ENCODE measurements around the gene CYP2W1. TPM values are rescaled to one million over a fixed set of nuclear protein-coding genes. Genes with fewer than 3 reads are reported as not detected.

Gene CYP2W1
- total RNA-seq, 2 experiments from 2014 or later, result not detected

DNA sequence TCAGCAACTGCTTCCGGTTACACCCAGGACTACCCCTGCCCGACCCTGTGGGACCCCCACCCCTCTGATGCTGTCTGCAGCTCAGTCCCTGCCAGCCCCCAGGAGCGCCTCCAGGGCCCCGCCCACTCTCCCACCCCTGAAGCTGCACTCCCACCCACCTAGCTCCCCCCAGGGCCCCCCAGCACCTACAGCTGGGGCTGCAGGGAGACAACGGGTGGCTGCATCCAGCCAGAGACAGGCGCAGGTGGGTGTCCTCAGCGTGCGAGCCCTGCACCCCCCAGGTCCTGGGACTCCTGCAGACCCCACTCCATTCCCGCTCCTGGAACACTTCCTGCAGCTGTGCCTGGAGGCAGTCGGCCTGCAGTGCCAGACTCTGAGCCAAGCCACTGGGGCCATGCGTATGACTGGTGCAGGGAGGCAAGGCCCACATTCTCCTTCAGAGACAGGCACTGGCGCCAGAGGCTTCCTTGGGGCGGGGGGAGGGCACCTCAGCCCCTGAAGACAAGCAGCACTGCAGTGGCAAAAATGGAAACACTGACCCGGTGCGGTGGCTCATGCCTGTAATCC is 6.1 kb downstream of the CYP2W1 start:
- intact Hi-C loops (cut with micrococcal nuclease), result no loop called here
- no peaks in the 10 kb centered on the region for H3K27me3 Mint-ChIP-seq
- no peaks in the 10 kb centered on the region for H3K9me3 Mint-ChIP-seq
- H3K4me1 Mint-ChIP-seq (ENCODE audit: low read depth), result no peaks in the 10 kb centered on the region
- H3K36me3 Mint-ChIP-seq, result no peaks in the 10 kb centered on the region
- no peak overlapping the region for H3K27ac Mint-ChIP-seq
- CTCF ChIA-PET, result interaction anchor here (2.2 kb wide), 1 partner anchor 77 kb away, joined by 11 read pairs; no protein-coding TSS in a partner anchor
- DNase-seq, result no peak
- no peak overlapping the region for H3K4me3 Mint-ChIP-seq
- POLR2A ChIA-PET, result no interaction called here

DNA sequence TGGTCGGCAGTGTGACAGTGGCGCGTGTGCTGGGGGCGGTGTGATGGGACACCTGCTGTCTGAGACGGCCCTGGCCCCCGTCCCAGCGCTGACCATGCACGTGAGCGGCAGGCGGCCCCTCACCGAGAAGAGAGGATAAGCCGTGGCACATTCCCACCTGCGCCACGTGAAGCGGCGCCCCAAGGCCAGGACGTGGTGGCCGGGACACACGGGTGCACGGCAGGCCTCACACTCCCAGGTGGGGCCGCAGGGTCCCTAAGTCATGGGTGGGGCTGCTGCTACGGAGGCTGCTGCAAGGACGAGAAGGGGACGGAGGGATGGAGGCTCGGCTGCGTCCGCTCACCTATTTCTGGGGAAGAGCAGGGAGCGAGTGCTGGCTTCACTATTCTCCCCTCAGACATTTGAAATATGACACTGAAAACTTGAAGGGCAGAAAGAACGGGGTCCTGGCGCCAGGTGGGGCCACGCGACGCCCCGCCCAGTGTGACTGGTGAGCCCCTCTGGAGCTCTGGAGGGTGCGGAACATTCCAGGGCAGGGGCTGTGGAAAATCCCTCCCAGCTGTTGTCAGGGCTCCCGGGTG is 7.5 kb downstream of the CYP2W1 start:
- no peak overlapping the region for H3K4me3 Mint-ChIP-seq
- H3K9me3 Mint-ChIP-seq, result no peaks in the 10 kb centered on the region
- no peaks in the 10 kb centered on the region for H3K27me3 Mint-ChIP-seq
- H3K4me1 Mint-ChIP-seq (ENCODE audit: low read depth), result no peaks in the 10 kb centered on the region
- DNase-seq, result no peak
- CTCF ChIA-PET, result interaction anchor here (0.6 to 9.5 kb wide), 2 partner anchors 76 to 80 kb away, joined by 3 to 300 read pairs; no protein-coding TSS in a partner anchor
- H3K36me3 Mint-ChIP-seq, result no peaks in the 10 kb centered on the region
- H3K27ac Mint-ChIP-seq, result no peak overlapping the region
- POLR2A ChIA-PET, result no interaction called here
- intact Hi-C loops (cut with micrococcal nuclease), result loop anchor here (5.0 kb wide), 1 partner anchor 37 kb away; no protein-coding TSS in a partner anchor

- ChIA-PET CTCF (interaction anchor here (0.6 to 9.5 kb wide), 4 partner anchors 14 to 81 kb away, joined by 3 to 300 read pairs (median 38); partner anchors contain the start of gene COX19), POLR2A (no interaction called here)
- Mint-ChIP-seq H3K4me3 (no peak overlapping the region), H3K9me3 (no peaks in the 10 kb centered on the region), H3K27me3 (no peaks in the 10 kb centered on the region), H3K36me3 (no peaks in the 10 kb centered on the region), H3K4me1 (ENCODE audit: low read depth) (no peaks in the 10 kb centered on the region), H3K27ac (no peak overlapping the region)
- no peak for DNase-seq
- intact Hi-C loops (cut with micrococcal nuclease), result loop anchor here (5.0 kb wide), 1 partner anchor 36 kb away; no protein-coding TSS in a partner anchor
These were observed 8.2 kb downstream of the CYP2W1 start for GRCh38 chr7:990933-991728.

DNA sequence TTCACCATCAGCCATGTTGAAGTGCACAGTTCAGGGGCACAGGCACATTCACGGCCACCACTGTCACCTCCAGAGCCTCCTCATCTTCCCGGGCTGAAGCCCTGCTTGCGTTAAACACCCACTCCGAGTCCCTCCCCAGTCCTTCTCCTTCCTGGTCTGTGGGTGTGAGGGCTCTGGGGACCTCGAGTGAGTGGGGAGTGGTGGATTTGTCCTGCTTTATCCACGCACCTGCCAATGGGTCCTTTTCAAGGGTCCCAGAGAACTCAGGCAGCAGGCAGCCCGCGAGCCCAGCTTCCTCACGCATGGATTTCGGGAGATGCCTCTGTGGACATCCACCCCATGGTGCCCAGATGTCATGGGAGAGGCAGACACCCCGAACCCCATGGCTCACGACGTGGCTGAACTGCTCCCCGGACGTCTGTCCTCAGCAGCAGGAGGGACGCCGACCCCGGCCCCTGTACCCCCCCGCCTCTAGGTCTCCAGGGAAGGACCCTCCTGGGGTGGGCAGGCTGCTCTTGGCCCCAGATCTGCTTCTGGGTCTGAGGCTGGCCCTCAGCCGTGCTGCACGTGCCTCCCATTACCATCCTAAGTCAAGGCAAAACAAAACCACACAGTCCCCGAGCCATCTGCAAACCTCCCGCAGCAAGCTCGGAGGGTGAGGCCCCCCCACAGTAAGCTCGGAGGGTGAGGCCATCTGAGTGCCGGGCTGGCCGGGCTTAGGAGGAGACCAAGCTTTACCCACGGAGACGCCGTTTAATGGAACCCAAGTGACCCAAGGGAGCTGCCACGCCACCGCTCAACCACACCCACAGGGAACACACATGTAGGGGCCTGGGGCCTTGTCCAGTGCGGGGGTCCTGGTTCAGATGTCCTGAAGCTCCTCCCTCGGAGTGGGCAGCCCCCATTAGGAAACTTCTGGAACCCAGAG is 9.0 kb downstream of the CYP2W1 start:
- H3K36me3 Mint-ChIP-seq, result no peaks in the 10 kb centered on the region
- no peaks in the 10 kb centered on the region for H3K9me3 Mint-ChIP-seq
- no peak overlapping the region for H3K4me3 Mint-ChIP-seq
- DNase-seq, result no peak
- H3K27ac Mint-ChIP-seq, result no peak overlapping the region
- ChIA-PET POLR2A (no interaction called here), CTCF (interaction anchor here (1.0 to 9.5 kb wide), 29 partner anchors 9 to 184 kb away, joined by 3 to 300 read pairs (median 9); partner anchors contain the start of genes COX19, CYP2W1 and GPR146)
- intact Hi-C loops (cut with micrococcal nuclease), result loop anchor here (2.0 to 5.0 kb wide), 2 partner anchors 35 to 185 kb away; no protein-coding TSS in a partner anchor
- H3K4me1 Mint-ChIP-seq (ENCODE audit: low read depth), result no peaks in the 10 kb centered on the region
- H3K27me3 Mint-ChIP-seq, result no peaks in the 10 kb centered on the region

GRCh38 chr7:992709-993607 is 10.0 kb downstream of the CYP2W1 start:
- intact Hi-C loops (cut with micrococcal nuclease), result loop anchor here (1.0 to 5.0 kb wide), 4 partner anchors 34 to 184 kb away; partner anchors contain the start of gene GPR146
- Mint-ChIP-seq H3K9me3 (no peaks in the 10 kb centered on the region), H3K4me1 (ENCODE audit: low read depth) (no peaks in the 10 kb centered on the region), H3K27me3 (no peaks in the 10 kb centered on the region), H3K36me3 (no peaks in the 10 kb centered on the region), H3K4me3 (no peak overlapping the region), H3K27ac (no peak overlapping the region)
- POLR2A ChIA-PET, result interaction anchor here (0.5 to 1.2 kb wide), 4 partner anchors 68 to 180 kb away, joined by 3 to 8 read pairs (median 4); no protein-coding TSS in a partner anchor
- peak; percentile 96 for DNase-seq
- CTCF ChIA-PET, result interaction anchor here (0.6 to 9.5 kb wide), 56 partner anchors 10 to 671 kb away, joined by 3 to 300 read pairs (median 6); partner anchors contain the start of genes COX19, CYP2W1 and GPR146

- intact Hi-C loops (cut with micrococcal nuclease), result loop anchor here (5.0 kb wide), 1 partner anchor 33 kb away; no protein-coding TSS in a partner anchor
- POLR2A ChIA-PET, result no interaction called here
These were observed 11.8 kb downstream of the CYP2W1 start for GRCh38 chr7:994592-995308.

DNA sequence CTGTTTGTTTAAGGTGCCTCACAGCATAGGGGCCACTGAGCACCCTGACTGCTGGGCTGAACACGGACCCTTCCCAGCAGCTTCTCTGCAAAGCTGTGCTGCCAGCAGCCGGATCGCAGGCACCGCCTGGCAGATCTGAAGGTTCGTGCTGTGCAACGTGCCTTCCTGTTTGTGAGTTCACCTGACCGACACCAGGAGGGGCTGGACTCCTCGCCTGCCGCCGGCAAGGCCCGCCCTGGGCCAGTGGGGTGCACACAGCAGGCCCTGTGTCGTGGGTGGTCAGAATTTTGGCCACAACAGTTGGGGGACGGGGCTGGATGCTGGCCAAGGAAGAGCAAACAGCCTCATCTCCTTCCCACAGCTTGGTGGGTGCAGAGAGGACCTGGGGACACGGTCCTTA is 12.6 kb downstream of the CYP2W1 start:
- ChIA-PET POLR2A (interaction anchor here (0.9 kb wide), 1 partner anchor 27 kb away, joined by 3 read pairs; no protein-coding TSS in a partner anchor), CTCF (interaction anchor here (1.1 to 9.5 kb wide), 4 partner anchors 14 to 180 kb away, joined by 3 to 300 read pairs (median 10); no protein-coding TSS in a partner anchor)

More at GRCh38 chr7:994592-995308, 11.8 kb downstream of the CYP2W1 start:
- DNase-seq, result no peak
- CTCF ChIA-PET, result interaction anchor here (1.1 to 9.5 kb wide), 13 partner anchors 13 to 188 kb away, joined by 3 to 300 read pairs (median 12); partner anchors contain the start of gene GPR146
- Mint-ChIP-seq H3K4me3 (no peak overlapping the region), H3K36me3 (no peaks in the 10 kb centered on the region), H3K4me1 (ENCODE audit: low read depth) (no peaks in the 10 kb centered on the region), H3K27me3 (no peaks in the 10 kb centered on the region), H3K27ac (no peak overlapping the region), H3K9me3 (no peaks in the 10 kb centered on the region)

GRCh38 chr7:996079-996872 is 13.3 kb downstream of the CYP2W1 start:
- DNase-seq, result no peak
- ChIA-PET CTCF (interaction anchor here (1.2 to 9.5 kb wide), 2 partner anchors 14 to 70 kb away, joined by 3 to 300 read pairs; no protein-coding TSS in a partner anchor), POLR2A (interaction anchor here (0.9 kb wide), 1 partner anchor 26 kb away, joined by 3 read pairs; no protein-coding TSS in a partner anchor)
- Mint-ChIP-seq H3K4me3 (no peak overlapping the region), H3K27me3 (no peaks in the 10 kb centered on the region), H3K4me1 (ENCODE audit: low read depth) (no peaks in the 10 kb centered on the region), H3K27ac (no peak overlapping the region), H3K9me3 (no peaks in the 10 kb centered on the region), H3K36me3 (no peaks in the 10 kb centered on the region)
- intact Hi-C loops (cut with micrococcal nuclease), result no loop called here

More for the DNA sequence above, 12.6 kb downstream of the CYP2W1 start:
- H3K27ac Mint-ChIP-seq, result no peak overlapping the region
- H3K4me3 Mint-ChIP-seq, result no peak overlapping the region
- H3K4me1 Mint-ChIP-seq (ENCODE audit: low read depth), result no peaks in the 10 kb centered on the region
- H3K9me3 Mint-ChIP-seq, result no peaks in the 10 kb centered on the region
- no peaks in the 10 kb centered on the region for H3K36me3 Mint-ChIP-seq
- no peaks in the 10 kb centered on the region for H3K27me3 Mint-ChIP-seq
- DNase-seq, result no peak
- intact Hi-C loops (cut with micrococcal nuclease), result no loop called here
